ENCODE measurements around the gene FLOT1. TPM values are rescaled to one million over a fixed set of nuclear protein-coding genes. Genes with fewer than 3 reads are reported as not detected.

The FLOT1 gene
- total and polyA plus RNA-seq, 9 of the 15 experiments (the other 6 are each of a cell fraction or from before 2014, with no cell fraction given): 11.7 to 149 (median 118) TPM

GRCh38 chr6:30691208-30691847 is 51.2 kb downstream of the FLOT1 start (continued):
- TF ChIP-seq, protein P1, sequence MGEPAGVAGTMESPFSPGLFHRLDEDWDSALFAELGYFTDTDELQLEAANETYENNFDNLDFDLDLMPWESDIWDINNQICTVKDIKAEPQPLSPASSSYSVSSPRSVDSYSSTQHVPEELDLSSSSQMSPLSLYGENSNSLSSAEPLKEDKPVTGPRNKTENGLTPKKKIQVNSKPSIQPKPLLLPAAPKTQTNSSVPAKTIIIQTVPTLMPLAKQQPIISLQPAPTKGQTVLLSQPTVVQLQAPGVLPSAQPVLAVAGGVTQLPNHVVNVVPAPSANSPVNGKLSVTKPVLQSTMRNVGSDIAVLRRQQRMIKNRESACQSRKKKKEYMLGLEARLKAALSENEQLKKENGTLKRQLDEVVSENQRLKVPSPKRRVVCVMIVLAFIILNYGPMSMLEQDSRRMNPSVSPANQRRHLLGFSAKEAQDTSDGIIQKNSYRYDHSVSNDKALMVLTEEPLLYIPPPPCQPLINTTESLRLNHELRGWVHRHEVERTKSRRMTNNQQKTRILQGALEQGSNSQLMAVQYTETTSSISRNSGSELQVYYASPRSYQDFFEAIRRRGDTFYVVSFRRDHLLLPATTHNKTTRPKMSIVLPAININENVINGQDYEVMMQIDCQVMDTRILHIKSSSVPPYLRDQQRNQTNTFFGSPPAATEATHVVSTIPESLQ (CRISPR knock-in tag; IDR thresholded peaks at IDR 0.05): 0 out of 2 replicates have a peak, but pooled peaks have one; percentile 52
- no peak for TF ChIP-seq KDM1A (IDR thresholded peaks at IDR 0.05)
- no peak for TF ChIP-seq EZH2 (IDR thresholded peaks at IDR 0.05; ENCODE audit: borderline replicate concordance, low read depth, low read length)
- no peak for TF ChIP-seq CHAMP1 (IDR thresholded peaks at IDR 0.05)
- TF ChIP-seq MAFK (IDR thresholded peaks at IDR 0.05; ENCODE audit: low read length): no peak
- TF ChIP-seq FOSL1 (tag; conservative IDR thresholded peaks at IDR 0.05): 0 out of 2 replicates have a peak, but pooled peaks have one; percentile 34
- TF ChIP-seq MYC (IDR thresholded peaks at IDR 0.05; ENCODE audit: low read depth, low read length): 0 out of 2 replicates have a peak, but pooled peaks have one; percentile 3
- TF ChIP-seq MYC (CRISPR knock-in tag; IDR thresholded peaks at IDR 0.05; ENCODE audit: borderline replicate concordance, low read depth): no peak
- no peak; a peak in 1 of 4 replicates for TF ChIP-seq SRF (CRISPR knock-in tag; IDR thresholded peaks at IDR 0.05)
- no peak for TF ChIP-seq PBX2 (CRISPR knock-in tag; IDR thresholded peaks at IDR 0.05; ENCODE audit: low read depth)
- no peak for TF ChIP-seq PBX2 (tag; conservative IDR thresholded peaks at IDR 0.05; ENCODE audit: low read depth)
- no peak for TF ChIP-seq PHB (CRISPR knock-in tag; IDR thresholded peaks at IDR 0.05)
- TF ChIP-seq ELF2 (CRISPR knock-in tag; IDR thresholded peaks at IDR 0.05): 0 out of 2 replicates have a peak, but pooled peaks have one; percentile 12
- peak; percentile 29; the same call in 1 of the 2 replicates for TF ChIP-seq NFIC (IDR thresholded peaks at IDR 0.05)
- no peak for TF ChIP-seq VEZF1 (CRISPR knock-in tag; IDR thresholded peaks at IDR 0.05)
- TF ChIP-seq NRF1 (conservative IDR thresholded peaks at IDR 0.05 in 1 of 2, IDR thresholded peaks at IDR 0.05 in 1 of 2): peak; percentile 52 to 56
- TF ChIP-seq CHCHD3 (CRISPR knock-in tag; IDR thresholded peaks at IDR 0.05): no peak
- no peak for TF ChIP-seq MAZ (CRISPR knock-in tag; conservative IDR thresholded peaks at IDR 0.05 in 1 of 2, IDR thresholded peaks at IDR 0.05 in 1 of 2)
- 0 out of 4 replicates have a peak, but pooled peaks of 1 of the 2 experiments have one; percentile 32 for TF ChIP-seq FOXA3 (CRISPR knock-in tag; conservative IDR thresholded peaks at IDR 0.05 in 1 of 2, IDR thresholded peaks at IDR 0.05 in 1 of 2)
- TF ChIP-seq POLR2A (conservative IDR thresholded peaks at IDR 0.05): no peak
